Activated CD8-positive, alpha-beta memory T cell treated with anti-CD3 and anti-CD28 coated beads for 48 hours (primary cell): ENCODE measurements around the gene CDK18.

Experiments used
- DNase-seq, 3 experiments: peaks; one replicate each; pipeline ENCODE4 v3.0.0-alpha.2; 2020; ENCODE audit warnings: low read depth in 2 of 3, low spot score in 2 of 3

The CDK18 gene

DNA sequence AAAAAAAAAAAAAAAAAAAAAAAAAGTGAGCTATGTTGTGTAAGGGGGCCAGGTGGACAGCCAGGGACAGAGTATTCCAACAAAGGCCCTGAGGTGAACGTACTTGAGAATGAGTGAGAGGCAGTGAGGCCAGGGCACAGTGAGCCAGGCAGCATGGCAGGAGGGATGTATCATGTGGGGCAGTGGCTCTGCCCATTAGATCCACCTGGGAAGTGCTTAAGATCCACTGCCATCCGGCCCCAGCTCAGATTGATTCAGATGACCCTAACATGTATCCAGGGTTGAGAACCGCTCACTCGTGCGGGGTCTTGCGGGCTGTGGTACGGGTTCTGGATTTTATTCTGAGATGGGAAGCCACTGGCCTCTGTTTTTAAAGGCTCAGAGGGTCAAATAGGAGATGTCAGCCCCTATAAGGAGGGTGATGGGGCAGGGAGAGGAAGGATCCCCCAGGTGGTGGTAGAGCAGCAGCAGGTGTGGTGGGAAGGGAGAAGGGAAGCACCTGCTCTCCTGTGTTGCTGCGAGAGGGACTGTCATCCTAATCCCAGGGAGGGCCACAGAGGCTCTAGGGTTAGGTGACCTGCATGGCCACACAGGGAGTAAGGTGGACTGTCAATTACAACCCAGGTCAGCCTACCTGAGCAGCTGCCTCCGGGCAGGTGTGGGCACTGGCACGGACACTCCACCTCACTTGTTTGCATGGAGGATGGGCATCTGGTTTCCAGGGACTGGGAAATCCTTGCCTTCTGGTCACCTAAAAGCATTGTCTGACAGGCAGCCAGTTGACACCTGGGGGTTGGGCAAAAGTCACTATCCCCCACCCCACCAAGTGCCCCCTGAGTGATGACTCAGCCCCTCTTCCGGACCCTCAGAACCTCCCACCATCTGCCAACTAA lies 31.6 kb downstream of the CDK18 start:
- DNase-seq = no peak

DNA sequence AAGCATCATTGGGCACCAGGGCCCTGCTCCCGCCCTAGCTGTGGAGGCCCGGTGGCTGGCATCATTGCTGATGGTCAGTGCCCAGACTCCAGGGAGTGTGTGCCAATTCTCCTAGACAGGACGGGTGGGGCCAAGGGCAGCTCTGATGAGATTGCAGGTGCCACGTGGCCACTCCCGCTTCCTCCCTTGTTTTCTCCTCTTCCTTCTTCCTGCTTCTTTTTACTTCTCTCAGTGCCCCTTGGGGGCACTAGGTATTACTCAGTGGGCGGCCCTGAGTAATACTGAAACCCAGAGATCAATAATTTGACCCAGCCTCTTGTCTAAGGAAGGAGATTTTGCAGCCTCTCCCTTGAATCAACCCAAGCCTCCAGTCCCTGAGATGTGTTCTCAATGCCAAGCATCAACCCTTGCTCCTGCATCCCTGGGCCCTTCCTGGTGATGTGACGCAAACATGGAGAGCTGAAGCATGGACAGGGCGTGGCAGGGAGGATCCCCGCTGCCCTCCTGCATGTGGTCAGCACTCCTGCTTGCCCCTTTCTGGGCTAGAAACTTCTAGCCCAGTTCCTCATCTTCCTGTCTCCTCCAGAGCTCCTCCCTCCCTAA lies 32.4 kb downstream of the CDK18 start:
- no peak for DNase-seq

DNA sequence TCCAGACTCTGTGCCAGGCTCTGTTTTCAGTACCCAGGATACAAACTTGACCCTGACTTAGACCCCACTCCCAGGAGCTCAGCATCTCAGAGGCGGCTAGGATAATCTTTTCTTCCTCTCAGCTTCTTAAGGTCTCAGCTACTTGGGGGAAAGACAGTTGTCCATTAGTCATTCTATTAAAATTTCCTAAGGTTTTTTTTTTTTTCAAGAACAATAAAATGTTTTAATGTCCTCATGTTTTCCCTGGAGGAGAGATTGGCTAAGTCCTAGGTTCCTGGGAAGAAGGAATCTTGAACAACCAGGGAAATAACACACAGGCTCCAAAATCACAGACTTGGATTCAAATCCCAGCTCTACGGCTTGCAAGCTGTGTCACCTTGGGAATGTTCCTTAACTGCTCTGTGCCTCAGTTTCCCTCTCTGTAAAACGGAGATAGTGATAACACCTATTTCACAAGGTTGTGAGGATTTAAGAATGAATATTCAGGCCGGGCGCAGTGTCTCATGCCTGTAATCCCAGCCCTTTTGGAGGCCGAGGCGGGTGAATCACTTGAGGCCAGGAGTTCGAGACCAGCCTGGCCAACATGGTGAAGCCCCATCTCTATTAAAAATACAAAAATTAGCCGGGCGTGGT lies 33.0 kb downstream of the CDK18 start:
- DNase-seq = no peak

DNA sequence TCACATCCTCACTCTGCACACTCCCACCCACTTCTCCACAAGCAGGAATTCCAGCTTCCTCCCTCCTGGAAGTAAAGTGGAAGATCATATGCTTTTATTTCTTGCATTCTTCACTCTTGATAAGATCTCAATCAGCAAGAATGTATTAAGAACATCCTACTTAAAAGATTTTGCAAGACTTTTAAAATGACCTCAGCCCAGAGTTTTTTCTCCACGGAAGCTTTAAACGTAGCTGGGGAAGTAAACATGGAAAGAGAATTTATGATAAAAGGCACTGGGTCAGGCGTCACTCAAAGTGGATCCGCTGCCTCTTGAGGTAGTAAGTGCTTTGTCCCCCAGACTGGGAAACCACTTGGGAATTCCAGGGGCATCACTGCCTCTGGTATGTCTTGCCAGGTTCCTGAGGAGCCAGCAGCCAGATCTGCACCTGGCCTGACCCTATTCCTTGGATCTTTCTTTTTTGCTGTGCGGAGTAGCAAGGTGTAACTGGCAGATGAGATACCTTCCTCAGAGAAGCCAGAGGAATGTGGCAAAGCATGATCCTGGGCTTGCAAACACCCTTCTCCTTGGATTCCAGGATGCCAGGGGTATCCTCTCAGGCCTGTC lies 33.9 kb downstream of the CDK18 start:
- no peak for DNase-seq

DNA sequence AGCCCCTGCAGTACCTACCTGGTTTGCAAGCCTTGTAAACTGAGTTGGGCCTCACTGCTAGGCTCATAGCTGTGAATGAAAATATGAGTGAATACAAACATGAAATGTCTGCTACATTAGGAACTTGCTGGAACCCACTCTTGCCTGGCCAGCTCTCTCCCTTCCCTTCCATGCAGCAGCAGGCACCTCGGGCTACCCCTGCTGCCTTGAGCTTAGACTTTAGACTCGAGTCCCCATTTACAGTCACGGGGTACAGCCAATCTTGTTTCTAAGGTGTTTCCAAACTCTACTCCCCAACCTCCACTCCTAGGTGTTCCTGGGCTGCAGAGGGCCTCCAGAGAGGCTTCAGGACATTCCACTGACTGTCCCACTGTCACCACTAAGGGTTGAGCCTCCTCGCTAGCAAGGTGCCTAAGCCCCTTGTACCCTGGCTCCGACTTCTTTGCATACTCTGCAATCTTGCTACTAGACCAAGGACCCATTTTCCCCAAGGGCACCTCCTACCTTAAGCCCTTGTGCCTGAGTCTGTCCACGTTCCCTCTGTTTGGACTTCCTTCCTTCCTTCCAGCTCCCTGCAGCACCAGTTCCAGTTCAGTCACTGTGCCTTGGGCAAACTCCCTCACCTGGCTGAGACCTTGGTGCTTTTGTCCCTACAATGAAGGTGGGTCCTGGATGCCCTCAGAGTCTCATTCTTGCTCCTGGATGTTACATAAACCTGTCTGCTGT lies 36.9 kb downstream of the CDK18 start:
- DNase-seq = no peak

DNA sequence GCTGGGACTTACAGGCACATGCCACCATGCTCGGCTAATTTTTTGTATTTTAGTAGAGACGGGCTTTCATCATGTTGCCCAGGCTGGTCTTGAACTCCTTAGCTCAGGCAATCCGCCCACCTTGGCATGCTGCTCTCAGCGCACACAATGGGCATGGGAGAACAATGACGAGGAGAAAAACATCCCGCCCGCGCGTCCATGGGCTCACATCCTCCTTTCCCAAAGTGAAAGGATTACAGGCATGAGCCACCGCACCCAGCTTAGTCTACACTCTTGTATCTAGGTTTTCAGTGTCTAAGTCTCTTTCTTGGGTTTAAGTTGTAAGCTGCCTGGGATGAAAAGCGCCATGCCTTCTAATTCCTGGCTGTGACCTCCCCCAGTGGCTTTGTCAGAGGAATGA lies 37.9 kb downstream of the CDK18 start:
- DNase-seq = no peak

DNA sequence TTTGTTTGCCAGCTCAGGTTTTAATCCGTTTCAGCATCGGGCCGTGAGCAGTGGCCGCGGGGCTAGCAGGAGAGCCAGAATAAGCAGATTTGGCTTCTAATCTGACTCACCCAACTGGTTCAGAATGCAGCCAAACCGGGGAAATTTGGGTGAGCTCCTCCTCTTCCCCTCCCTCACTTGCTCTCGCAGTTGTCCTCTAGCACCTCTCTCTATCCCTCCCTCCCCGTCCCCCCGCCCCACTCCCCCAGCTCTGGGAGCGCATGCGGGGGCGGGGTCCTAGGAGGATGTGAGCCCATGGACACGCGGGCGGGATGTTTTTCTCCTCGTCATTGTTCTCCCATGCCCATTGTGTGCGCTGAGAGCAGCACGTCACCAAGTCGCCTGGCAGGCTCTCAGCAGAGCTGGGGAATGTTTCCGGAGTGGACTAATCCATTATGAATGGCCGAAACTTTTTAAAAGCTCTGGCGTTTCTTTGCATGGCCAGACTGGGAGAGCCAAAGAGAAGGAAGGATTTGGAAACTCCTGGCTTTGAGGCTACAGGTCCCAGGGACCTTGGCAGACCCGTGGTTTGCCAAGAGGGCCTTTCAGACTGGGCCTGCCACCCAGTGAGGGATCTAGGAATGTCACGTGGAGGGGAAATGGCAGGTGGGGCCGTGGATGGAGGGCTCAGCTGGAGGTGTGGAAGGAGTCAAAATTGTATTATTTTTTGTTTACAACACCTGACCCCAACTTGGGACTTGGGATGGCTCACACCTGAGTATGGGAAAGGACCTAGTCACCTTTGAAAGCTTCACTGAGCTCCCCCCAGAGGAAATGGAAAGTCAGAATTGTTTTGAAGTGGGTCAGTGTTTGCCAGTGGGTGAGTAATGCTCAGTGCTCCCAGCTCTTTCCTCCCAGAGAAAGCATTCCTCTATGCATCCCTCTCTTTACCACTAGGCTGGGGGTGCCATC lies 39.2 kb downstream of the CDK18 start:
- no peak for DNase-seq

DNA sequence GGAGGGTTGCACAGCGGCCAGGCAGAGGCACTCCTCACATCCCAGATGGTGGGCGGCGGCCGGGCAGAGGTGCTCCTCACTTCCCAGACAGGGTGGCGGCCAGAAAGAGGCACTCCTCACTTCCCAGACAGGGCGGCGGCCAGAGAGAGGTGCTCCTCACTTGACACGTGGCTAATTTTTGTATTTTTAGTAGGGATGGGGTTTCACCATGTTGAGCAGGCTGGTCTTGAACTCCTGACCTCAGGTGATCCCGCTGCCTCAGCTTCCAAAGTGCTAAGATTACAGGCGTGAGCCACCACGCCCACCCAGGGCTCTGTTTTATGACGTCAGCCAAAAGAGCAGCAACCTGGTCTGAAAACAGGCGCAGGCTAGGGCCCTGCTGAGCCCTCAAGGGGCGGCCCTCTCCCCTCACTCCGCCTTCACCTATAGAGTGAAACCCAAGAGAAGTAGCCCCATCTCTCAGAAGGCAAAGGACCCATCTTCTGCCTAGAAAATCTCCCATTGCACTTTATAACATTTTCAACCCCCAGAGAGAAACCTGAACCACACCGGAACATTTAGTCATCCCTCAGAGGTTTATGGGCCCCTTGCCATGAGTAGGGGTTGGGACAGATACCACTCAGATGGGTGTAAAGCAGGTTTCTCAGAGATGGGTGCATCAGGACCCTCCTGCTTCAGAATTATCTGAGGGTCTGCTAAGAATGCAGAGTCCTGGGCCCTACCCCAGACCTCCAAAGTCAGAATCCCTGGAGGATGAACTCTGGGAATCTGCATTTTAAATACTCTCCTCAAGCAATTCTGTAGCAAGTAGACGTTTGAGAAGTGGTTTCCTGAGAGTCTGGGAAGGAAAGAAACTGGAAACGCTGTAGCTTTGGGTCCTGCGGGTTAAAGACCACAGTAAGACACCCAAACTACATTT lies 40.8 kb downstream of the CDK18 start:
- no peak for DNase-seq

DNA sequence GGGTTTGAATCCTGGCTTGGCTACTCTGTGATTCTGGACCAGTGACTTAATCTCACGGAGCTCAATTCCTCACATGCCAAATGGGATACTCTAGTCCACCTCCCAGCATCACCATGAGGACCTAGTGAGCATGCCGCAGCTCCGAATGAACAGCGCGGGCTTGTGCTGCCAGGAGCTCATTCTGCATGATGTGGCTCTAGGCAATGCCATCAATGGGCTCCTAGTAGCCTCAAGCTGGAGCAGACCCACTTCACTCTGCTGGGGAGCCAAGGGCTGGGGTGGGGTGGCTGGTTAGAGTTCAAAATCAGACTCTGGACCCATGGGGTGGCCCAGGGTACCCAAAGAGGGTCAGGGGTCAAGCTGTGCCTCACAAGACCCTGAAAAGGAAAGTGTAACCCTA lies 41.5 kb downstream of the CDK18 start:
- no peak for DNase-seq

DNA sequence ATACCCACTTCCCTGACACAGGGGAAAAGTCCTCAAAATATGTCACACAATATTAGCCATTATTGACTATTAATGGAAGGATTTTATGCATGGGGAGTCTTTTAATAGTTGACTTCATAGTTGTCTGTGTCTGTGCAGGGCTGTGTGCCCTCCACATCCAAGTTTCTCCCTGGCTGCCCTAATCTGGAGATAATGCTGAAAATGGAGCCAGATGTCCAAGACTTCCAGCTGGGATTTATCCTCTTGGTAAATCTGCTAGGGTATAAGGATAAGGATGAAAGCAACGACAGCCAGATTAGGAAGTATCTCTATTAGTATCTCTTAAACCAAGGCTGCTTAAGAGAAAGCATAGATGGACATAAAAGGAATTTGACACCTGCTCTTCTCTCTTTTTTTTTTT lies 42.1 kb downstream of the CDK18 start:
- DNase-seq = no peak

DNA sequence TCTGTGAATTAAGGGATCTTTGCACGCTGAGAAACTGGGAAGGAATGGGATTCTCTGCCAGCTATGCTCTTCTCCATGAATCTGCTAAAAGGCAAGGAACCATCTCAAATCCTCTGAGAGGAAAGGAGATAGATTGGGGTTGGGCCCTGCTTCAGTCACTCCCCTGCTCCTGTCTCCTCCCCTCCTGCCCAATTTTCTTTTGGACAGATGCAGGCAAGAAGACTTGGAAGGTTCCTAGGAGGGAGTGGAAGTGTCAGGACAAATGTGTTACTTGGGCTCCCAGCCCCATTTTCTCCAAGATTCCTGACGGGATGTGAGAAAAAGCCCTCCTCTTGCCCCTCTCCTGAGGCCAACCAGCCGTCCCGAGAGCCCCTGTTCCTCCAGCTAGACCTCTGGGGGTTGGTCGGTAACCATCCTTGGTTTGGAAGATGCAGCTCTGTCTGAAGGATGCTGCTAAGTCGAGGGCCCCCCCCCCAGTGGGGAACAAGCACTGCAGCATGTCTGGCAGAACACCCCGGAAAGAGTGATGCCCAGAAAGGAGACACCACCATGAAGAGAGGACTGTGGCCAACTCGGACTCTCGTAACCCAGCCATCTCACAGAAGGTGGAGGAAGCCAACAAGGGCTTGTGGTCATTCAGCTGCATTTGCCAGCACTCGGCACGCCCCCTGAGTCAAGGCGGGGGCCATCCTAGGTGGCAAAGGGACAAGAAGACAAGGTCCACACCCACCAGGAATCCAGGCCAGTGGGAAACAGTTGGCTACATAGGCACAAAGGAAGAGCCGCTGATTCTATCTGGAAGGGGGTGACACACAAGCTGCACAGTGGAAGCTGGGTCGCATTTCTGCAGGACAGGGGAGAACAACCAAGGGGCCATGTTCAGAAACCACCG lies 43.7 kb downstream of the CDK18 start:
- no peak for DNase-seq

DNA sequence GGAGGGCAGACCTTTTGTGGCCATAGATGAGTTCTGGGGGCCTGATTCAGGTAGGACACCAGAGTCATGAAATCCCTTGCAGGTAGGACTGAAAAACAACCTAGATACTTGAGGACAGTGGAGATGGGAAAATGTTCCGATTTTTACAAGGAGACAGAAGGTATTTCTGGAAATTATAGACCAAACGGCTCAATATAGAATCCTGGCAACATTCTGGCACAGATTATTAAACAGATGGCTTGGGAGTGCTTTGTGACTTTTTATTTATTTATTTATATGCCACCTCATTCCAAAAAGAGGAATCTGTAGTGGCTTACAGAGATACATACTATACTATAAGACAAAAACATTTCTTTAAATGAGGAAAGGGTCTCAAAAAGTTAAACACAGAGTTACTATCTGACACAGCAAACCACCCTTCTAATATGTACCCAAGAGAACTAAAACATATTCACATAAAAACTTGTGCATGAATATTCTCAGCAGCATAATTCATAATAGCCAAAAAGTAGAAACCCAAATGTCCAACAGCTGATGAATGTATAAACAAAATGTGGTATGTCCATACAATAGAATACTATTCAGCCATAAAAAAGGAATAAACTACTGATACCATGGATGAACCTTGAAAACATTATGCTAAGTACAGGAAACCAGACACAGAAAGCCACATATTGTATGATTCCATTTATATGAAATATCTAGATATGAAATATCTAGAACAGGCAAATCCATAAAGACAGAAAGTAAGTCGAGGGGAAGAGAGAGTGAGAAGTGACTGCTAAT lies 49.8 kb downstream of the CDK18 start:
- no peak for DNase-seq

DNA sequence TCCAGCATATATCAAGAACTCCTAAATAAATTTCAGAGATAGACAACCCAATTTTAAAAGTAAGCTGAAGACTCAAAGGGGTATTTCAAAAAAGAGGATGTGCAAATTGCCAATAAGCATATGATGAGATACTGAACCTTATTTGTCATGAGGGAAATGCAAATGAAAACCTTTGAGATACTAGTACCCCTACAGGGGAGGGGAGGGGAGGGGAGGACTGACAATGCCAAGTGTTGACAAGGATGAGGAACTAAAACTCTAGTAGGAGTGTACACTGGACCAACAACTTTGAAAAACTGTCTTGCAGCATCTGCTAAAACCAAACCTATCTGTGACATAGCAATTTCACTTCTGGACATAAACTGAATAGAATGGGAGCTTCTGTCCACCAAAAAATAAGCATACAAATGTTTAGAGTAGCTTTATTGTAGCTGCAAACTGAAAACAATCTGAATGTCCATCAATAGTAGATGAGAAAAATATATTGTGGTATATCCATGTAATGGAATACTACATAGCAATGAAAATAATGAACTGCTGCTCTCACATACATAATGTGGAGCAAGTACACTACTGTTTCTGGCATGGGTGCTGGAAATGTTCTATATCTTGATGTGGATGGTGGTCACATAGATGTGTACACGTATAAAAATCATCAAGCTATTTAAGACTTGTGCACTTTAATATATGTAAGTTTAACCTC lies 57.2 kb downstream of the CDK18 start:
- no peak for DNase-seq

DNA sequence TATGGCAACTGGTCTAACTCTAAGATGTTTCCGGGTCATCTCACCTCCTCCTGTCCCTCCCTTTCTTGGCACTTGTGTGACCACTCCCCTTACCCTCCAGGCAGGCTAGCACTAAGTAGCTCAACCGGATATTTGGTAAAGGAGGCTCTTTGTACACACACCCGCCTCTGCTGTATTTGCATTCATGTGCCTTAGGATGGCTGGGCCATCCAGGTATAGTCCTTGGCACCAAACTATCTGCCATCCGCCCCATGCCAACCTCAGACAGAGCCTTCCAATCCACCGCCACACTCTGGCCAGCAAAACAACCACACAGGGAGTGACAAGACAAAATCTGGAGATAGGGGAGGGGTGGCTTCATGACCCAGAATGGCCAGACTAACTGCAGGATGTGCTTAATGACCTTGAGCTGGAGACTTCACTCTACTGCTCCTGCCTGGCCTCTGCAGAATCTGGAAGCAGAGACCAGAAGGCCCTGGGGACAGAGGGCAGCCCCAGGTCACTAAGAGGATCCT lies 59.5 kb downstream of the CDK18 start:
- no peak for DNase-seq

DNA sequence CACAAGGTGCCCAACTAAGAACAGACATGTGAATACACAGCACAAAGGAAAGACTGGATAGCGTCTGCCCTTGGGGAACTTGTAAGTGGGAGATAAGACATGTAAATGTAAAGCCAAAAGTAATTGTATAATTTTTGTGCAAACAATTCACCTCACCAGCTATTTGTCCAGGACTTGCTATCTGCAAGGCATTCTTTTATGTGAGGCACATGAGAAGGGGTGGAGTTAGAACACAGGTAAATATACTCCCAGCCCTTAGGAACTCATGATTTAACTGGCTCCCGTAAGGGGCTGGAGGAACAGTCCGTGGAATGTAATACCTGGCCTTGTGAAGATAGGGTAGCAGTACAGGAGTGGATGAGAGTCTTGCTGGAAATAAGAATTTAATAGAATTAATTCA lies 61.3 kb downstream of the CDK18 start:
- DNase-seq = no peak

DNA sequence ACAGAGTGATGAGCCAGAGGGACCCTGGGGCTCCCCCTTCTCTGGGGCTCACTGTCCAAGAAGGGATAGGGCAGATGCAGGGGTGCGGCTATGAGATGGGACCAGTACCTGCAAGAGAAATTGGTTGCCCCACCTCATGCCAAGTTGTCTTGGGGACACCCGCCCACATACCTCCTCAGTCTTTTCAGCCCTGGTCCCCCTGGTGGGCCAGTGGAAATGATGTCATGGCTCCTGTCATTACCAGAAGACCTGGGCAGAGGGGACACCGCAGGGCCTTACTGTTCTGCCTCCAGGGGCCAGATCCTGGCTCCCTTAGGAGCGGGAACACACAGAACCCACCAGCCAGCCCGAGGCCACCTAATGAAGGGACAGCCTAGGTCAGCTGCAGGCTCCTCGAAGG lies 63.2 kb downstream of the CDK18 start:
- DNase-seq = no peak

DNA sequence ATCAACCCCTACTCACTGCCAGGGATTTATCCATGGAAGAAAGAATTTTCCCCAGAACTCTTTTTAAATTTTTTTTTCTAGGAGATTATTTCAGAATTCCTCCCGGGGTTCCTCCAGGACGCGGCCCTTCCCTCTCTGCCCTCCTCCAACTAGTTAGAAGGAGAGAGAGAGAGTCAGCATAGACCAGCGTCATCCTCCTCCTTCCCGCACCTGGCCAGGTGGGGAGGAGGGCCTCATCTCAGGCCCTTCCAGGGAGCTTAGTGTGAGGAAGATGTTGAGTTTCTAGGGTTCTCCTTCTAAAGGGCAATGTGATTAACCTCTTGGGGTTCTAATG lies 63.6 kb downstream of the CDK18 start:
- no peak for DNase-seq
